ENCODE measurements around the gene PPP4R4.

GRCh38 chr14:94322648-94323570, 148.8 kb downstream of the PPP4R4 start, which contains the start of gene SERPINA6:
- no peak for TF ChIP-seq CTCF (IDR thresholded peaks at IDR 0.05)
- TF ChIP-seq POLR2A (IDR thresholded peaks at IDR 0.05): no peak
